CD4-positive, CD25-positive, alpha-beta regulatory T cell (primary cell): ENCODE measurements around the gene OLFML1. TPM values are rescaled to one million over a fixed set of nuclear protein-coding genes. Genes with fewer than 3 reads are reported as not detected.

Experiments
- ATAC-seq, 2 donors: fragments of 150-1000 bp; cut with Tn5 transposase; one replicate each; pipeline ENCODE4 v1.10.0; 2021; ENCODE audit warnings: low read depth in 2 of 2, moderate number of reproducible peaks in 2 of 2, moderate library complexity in 1 of 2
- DNase-seq, 3 donors: peaks; one replicate each; pipeline versions ENCODE4 v3.0.0 to v3.0.0-alpha.2; 2012 to 2022; ENCODE audit warnings: mixed read lengths in 1 of 3
- H3K27ac ChIP-seq: one replicate; pipeline ENCODE4 v1.7.0; 2013; ENCODE audit warnings: mild to moderate bottlenecking, low read length; ENCODE audit not compliant: insufficient read depth, poor library complexity, severe bottlenecking
- H3K27me3 ChIP-seq: one replicate; pipeline ENCODE4 v1.7.0; 2013; ENCODE audit warnings: low read length; ENCODE audit not compliant: control insufficient read depth, insufficient read depth
- H3K36me3 ChIP-seq: one replicate; pipeline ENCODE4 v1.7.0; 2013; ENCODE audit warnings: mild to moderate bottlenecking, low read length, moderate library complexity; ENCODE audit not compliant: control insufficient read depth, insufficient read depth
- H3K4me1 ChIP-seq: 2 replicates; pipeline ENCODE4 v1.7.0; 2013; ENCODE audit warnings: mild to moderate bottlenecking, low read length; ENCODE audit not compliant: insufficient read depth, control insufficient read depth, poor library complexity, severe bottlenecking
- H3K4me3 ChIP-seq: one replicate; pipeline ENCODE4 v1.7.0; 2013; ENCODE audit warnings: low read depth, mild to moderate bottlenecking, low read length, moderate library complexity
- H3K9me3 ChIP-seq, 2 experiments: 1 replicate in 1 of 2; 2 replicates in 1 of 2; pipeline ENCODE4 v1.7.0; 2013; ENCODE audit warnings: low read length in 2 of 2, mild to moderate bottlenecking in 1 of 2, moderate library complexity in 1 of 2; ENCODE audit not compliant: control insufficient read depth in 2 of 2
- H3K27ac Mint-ChIP-seq, 3 donors: one replicate each; pipeline ENCODE4 v1.8.0; 2020 to 2022; ENCODE audit warnings: mild to moderate bottlenecking in 3 of 3, mixed read lengths in 3 of 3, moderate library complexity in 2 of 3
- H3K27me3 Mint-ChIP-seq: one replicate; pipeline ENCODE4 v1.8.0; 2022; ENCODE audit warnings: mild to moderate bottlenecking, mixed read lengths
- H3K36me3 Mint-ChIP-seq: one replicate; pipeline ENCODE4 v1.8.0; 2020; ENCODE audit warnings: mixed read lengths
- H3K4me1 Mint-ChIP-seq, 4 donors: one replicate each; pipeline ENCODE4 v1.8.0; 2020 to 2022; ENCODE audit warnings: mixed read lengths in 4 of 4, mild to moderate bottlenecking in 1 of 4
- H3K4me3 Mint-ChIP-seq, 4 donors: one replicate each; pipeline ENCODE4 v1.8.0; 2020 to 2022; ENCODE audit warnings: mild to moderate bottlenecking in 4 of 4, mixed read lengths in 4 of 4, moderate library complexity in 3 of 4
- H3K9me3 Mint-ChIP-seq, 7 donors: one replicate each; pipeline ENCODE4 v1.8.0; 2020 to 2022; ENCODE audit warnings: mixed read lengths in 7 of 7, mild to moderate bottlenecking in 3 of 7, moderate library complexity in 2 of 7
- polyA plus RNA-seq, 4 donors: library from polyadenylated mRNA; unstranded; fragments of 300-500 nt; fragmentation: Illumina TruSeq; gene quantifications; one replicate each; pipeline ENCODE4 v1.2.3, GENCODE V29; 2021
- total RNA-seq: library from RNA; stranded (reverse); gene quantifications from one replicate; pipeline ENCODE4 v1.2.3, GENCODE V29; 2022

Gene OLFML1
- total RNA-seq (not detected), polyA plus RNA-seq (under 1 TPM in 3 of 4 donors, not detected in 1; 0.10 to 0.13 (median 0.11) TPM)

DNA sequence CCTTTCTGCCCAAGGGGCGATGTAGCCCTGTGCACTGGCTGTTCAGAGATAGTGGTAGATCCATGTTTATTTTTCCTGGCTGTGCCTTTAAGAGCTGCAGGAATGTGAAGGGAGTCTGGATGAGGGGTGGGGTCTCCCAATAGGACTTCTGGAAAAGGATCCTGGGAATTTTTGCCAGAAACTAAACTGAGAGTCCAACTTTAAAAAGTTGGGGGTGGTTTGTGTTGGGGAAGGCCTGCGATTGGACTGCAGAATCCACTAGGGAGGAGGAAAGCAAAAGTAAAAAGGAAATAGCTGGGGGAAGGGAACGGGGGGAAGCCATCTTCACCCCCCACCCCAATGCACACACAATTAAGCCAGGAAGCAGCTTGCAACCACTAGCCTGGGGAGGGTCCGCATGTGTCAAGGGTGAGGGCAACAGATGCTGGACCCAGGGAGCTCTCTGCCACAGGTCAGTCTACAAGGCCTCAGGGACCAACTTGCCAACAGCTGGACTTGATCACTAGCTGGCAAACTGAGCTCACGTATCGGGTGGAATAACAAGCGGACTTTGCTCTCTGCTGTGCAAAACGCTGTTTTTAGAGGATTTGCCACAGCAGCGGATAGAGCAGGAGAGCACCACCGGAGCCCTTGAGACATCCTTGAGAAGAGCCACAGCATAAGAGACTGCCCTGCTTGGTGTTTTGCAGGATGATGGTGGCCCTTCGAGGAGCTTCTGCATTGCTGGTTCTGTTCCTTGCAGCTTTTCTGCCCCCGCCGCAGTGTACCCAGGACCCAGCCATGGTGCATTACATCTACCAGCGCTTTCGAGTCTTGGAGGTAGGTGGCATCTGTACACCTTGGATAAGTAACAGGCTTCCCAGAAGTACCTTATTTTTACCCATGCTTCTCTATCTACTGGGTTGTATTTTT lies at the start of gene OLFML1:
Gene OLFML1, plus strand, starts transcription at position 321 of the 912 bp plus-strand sequence. Its CDS starts 370 bp downstream, at position 691.
- Mint-ChIP-seq H3K36me3 (no peaks in the 10 kb centered on the region), H3K9me3 (no peaks in the 10 kb centered on the region), H3K27ac (no peak within 1 kb of the TSS), H3K4me3 (no peak within 1 kb of the TSS), H3K4me1 (no peaks in the 10 kb centered on the region), H3K27me3 (peaks cover 5% of the 10 kb centered on the region)
- no peaks in the 10 kb centered on the region for H3K9me3 ChIP-seq
- no peak within 1 kb of the TSS for H3K27ac ChIP-seq
- H3K27me3 ChIP-seq, result peaks cover 6% of the 10 kb centered on the region
- no peak for DNase-seq
- no peak within 1 kb of the TSS for H3K4me3 ChIP-seq
- no peak for ATAC-seq
- no peaks in the 10 kb centered on the region for H3K4me1 ChIP-seq
- H3K36me3 ChIP-seq, result no peaks in the 10 kb centered on the region

DNA sequence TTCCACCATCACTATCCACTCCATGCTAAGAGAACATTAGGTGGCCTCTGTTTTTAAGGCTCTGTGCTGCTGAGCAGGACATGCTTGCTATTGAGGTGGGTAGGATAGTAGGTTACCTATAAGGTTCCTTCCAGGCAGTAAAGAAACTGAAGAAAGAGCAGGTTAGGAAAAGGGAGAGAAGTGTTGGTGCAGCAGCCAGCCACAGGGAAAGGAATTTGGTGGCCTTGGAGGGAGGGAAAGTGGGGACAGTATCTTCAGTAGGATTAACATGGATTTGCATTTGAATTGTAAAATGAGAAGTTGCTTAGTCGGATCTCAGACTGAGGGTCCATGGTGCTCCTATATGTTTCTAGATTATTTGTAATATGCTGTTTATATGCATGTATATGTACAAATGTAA lies 49.2 kb upstream of the OLFML1 start:
- Mint-ChIP-seq H3K4me1 (peaks cover 10 to 36% (median 16%) of the 10 kb centered on the region in 4 donors), H3K36me3 (no peaks in the 10 kb centered on the region), H3K27ac (peak overlapping the region; percentile 80 to 96 (median 92)), H3K27me3 (no peaks in the 10 kb centered on the region), H3K4me3 (peak overlapping the region in 3 of 4 donors; percentile 29 to 77 (median 61)), H3K9me3 (no peaks in the 10 kb centered on the region)
- H3K4me3 ChIP-seq, result peak overlapping the region; percentile 41
- no peaks in the 10 kb centered on the region for H3K36me3 ChIP-seq
- no peaks in the 10 kb centered on the region for H3K27me3 ChIP-seq
- no peaks in the 10 kb centered on the region for H3K9me3 ChIP-seq
- H3K27ac ChIP-seq, result peak overlapping the region; percentile 41
- H3K4me1 ChIP-seq, result peaks cover 11% of the 10 kb centered on the region
- no peak for DNase-seq
- no peak for ATAC-seq

DNA sequence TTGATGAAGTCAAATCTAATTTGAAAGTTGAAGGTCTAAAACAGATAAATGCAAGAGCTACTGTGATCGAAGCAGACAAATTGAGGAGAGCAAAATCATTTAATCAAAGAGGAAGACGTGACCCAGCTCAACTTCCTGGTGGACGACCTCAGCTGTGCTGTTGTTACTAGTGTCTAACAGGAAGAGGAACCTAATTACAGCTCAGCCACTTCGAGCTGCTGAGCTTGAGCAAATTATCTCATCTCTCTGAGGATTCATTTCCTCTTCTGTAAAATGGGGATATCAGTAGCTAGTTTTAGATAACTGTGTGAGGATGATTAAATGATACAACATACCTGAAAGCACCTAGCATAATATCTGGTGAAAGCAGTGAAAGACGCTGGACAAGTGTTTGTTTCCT lies 48.6 kb upstream of the OLFML1 start:
- peak overlapping the region in 2 of 4 donors; percentile 61 to 77 for H3K4me3 Mint-ChIP-seq

DNA sequence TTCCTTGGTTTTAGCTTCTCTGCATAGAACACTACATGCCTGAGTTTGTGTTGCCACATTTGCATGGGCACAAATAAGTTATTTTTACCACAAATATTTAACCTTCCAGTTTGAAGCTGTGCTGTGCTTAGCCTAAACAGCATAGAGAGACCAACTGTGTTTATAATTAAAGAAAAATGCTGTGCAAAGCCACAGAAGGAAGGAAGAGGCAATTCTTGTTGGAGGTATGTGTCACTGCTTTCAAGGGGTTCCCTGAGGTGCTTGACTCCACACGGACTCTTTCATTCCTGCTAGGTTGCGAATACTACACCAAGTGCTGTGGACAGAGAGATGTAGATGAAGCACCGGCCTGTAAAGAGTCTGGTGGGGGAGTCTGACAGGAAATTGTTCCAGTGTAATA lies 47.6 kb upstream of the OLFML1 start:
- H3K9me3 ChIP-seq, result no peaks in the 10 kb centered on the region
- peaks cover 11% of the 10 kb centered on the region for H3K4me1 ChIP-seq
- Mint-ChIP-seq H3K4me3 (peak overlapping the region in 1 of 4 donors; percentile 52), H3K27me3 (no peaks in the 10 kb centered on the region), H3K27ac (peak overlapping the region in 2 of 3 donors; percentile 70 to 80), H3K36me3 (no peaks in the 10 kb centered on the region), H3K9me3 (no peaks in the 10 kb centered on the region), H3K4me1 (peaks cover 10 to 36% (median 16%) of the 10 kb centered on the region in 4 donors)
- H3K27me3 ChIP-seq, result no peaks in the 10 kb centered on the region
- no peak overlapping the region for H3K27ac ChIP-seq
- ATAC-seq (no peak), DNase-seq (no peak)
- no peak overlapping the region for H3K4me3 ChIP-seq
- H3K36me3 ChIP-seq, result no peaks in the 10 kb centered on the region

More for the DNA sequence above, 48.6 kb upstream of the OLFML1 start:
- peaks cover 11% of the 10 kb centered on the region for H3K4me1 ChIP-seq
- H3K4me3 ChIP-seq, result peak overlapping the region; percentile 41
- H3K27ac ChIP-seq, result peak overlapping the region; percentile 41
- no peaks in the 10 kb centered on the region for H3K27me3 ChIP-seq
- H3K9me3 Mint-ChIP-seq, result no peaks in the 10 kb centered on the region
- DNase-seq (peak in 2 of 3 donors; percentile 13 to 70), ATAC-seq (peak; percentile 83 to 85)
- no peaks in the 10 kb centered on the region for H3K36me3 ChIP-seq
- H3K27me3 Mint-ChIP-seq, result no peaks in the 10 kb centered on the region
- H3K27ac Mint-ChIP-seq, result peak overlapping the region; percentile 80 to 96 (median 92)
- no peaks in the 10 kb centered on the region for H3K36me3 Mint-ChIP-seq
- no peaks in the 10 kb centered on the region for H3K9me3 ChIP-seq
- H3K4me1 Mint-ChIP-seq, result peaks cover 10 to 36% (median 16%) of the 10 kb centered on the region in 4 donors

DNA sequence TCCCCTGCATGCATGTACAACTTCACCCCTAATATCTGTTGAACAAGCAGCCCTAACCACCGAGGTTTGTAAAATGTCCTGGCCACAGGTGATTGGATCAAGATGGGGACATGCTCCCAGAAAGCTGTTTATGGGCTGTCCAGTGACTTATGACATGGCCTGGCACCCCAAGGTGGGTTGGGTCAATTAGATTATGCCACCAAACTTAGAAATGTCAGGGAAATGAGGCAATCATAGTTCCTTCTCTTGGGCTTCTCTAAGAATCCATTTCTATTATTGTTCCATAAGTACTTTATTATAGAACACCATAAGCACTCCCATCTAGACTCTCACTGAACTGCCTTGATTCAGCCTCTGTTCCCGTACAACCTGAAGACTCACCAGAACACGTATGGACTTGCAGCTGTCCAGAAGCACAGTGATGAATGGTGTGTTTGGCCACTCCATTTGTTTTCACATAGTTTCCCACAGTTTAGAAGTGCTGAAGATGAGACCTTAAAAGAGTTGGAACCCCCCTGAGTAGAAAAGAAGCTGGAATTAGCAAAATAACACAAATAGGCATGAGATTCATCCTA lies 45.5 kb upstream of the OLFML1 start:
- no peak overlapping the region for H3K27ac Mint-ChIP-seq
- Histone ChIP-seq H3K36me3 (no peaks in the 10 kb centered on the region), H3K4me3 (no peak overlapping the region), H3K9me3 (no peaks in the 10 kb centered on the region), H3K4me1 (peaks cover 11% of the 10 kb centered on the region), H3K27ac (no peak overlapping the region), H3K27me3 (no peaks in the 10 kb centered on the region)
- H3K9me3 Mint-ChIP-seq, result no peaks in the 10 kb centered on the region
- no peak overlapping the region for H3K4me3 Mint-ChIP-seq
- H3K36me3 Mint-ChIP-seq, result no peaks in the 10 kb centered on the region
- ATAC-seq (no peak), DNase-seq (no peak)
- H3K4me1 Mint-ChIP-seq, result peaks cover 10 to 35% (median 16%) of the 10 kb centered on the region in 4 donors
- no peaks in the 10 kb centered on the region for H3K27me3 Mint-ChIP-seq

DNA sequence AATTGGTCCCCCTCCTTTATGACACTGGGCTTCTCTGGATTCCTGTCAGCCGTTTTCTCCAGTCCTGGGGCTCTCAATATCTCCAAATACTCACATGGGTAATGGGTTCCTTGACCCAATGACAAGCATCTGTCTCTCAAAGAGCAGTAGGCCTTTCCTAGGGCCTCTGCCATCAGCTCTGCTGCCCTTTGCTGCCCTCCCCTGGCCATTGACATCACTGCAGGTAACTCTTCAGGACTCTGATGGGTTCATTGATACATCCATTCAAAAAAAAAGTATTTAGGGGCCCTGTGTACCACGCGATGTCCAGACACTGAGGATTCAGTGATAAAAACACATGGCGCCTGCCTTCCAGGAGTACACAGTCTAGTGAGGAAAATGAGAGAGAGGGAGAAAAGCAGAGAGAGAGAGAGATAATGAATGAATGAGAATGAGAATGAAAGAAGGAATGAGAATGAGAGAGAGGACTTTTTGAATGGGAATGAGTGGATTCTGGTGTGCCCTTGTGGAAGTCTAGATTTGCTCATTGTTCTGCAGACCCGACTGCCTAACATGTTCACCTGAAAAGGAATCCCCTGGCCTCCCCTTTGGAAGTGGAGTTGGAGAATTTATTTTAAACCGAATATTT lies 42.6 kb upstream of the OLFML1 start:
- Histone ChIP-seq H3K9me3 (no peaks in the 10 kb centered on the region), H3K27me3 (no peaks in the 10 kb centered on the region), H3K27ac (no peak overlapping the region), H3K36me3 (no peaks in the 10 kb centered on the region), H3K4me3 (no peak overlapping the region), H3K4me1 (no peaks in the 10 kb centered on the region)
- Mint-ChIP-seq H3K4me3 (no peak overlapping the region), H3K27ac (no peak overlapping the region), H3K4me1 (peaks cover 0 to 11% (median 0%) of the 10 kb centered on the region in 4 donors), H3K36me3 (no peaks in the 10 kb centered on the region), H3K9me3 (no peaks in the 10 kb centered on the region), H3K27me3 (no peaks in the 10 kb centered on the region)
- DNase-seq (peak; percentile 35 to 65 (median 57)), ATAC-seq (peak; percentile 66 to 72)

DNA sequence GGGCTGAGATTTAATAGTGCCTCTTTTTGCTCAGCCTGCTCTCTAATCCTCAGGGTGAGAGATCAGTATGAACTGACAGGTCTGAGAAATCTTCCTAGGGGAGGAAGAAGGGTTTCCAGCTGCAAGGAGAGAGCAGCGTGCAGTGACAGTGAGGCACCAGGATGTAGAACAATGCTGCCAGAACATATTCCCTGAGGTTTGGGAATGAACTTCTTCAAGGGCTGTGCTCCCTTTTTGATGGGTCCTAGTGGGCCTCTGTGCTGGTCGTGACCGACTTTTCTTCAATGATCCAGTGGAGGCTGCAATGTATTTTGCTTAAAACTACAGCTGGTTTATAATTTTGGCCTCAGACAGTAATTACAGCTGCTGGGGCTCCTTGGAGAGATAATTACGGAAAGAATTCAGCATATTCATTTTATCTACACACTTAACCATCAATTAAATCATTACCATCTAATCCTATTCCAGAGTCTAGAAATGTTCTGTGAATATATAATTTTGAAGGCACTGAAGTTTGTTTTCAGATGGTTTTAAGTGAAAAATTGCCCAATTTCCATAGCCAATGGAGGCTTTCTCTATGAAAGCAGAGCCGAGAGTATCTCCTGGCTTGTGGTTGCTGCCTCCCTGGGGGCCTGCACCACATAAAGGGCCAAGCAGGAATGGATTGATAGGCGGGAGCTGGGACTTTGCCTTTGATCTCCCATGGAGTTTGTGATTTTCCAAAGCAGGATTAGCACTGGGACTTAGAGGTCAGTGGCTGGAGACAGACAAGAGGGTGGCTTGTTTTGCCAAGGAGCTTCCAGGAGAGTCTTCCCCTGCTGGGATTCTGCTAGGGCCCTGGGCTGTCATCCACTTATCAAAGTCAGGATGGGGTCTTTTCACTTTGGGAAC lies 41.0 kb upstream of the OLFML1 start:
- Mint-ChIP-seq H3K4me1 (no peaks in the 10 kb centered on the region), H3K27ac (no peak overlapping the region), H3K27me3 (no peaks in the 10 kb centered on the region), H3K4me3 (no peak overlapping the region), H3K36me3 (no peaks in the 10 kb centered on the region), H3K9me3 (no peaks in the 10 kb centered on the region)
- no peak overlapping the region for H3K4me3 ChIP-seq
- no peaks in the 10 kb centered on the region for H3K4me1 ChIP-seq
- H3K9me3 ChIP-seq, result no peaks in the 10 kb centered on the region
- ATAC-seq (no peak), DNase-seq (no peak)
- no peak overlapping the region for H3K27ac ChIP-seq
- no peaks in the 10 kb centered on the region for H3K36me3 ChIP-seq
- no peaks in the 10 kb centered on the region for H3K27me3 ChIP-seq
